HG03175 (cell line): Measurements from ENCODE around the gene SUGP2.

ENCODE experiments used
- ATAC-seq: cut with Tn5 transposase; IDR thresholded peaks from one replicate; pipeline ENCODE4 v1.9.1; 2021; ENCODE audit warnings: mild to moderate bottlenecking, moderate library complexity; ENCODE audit not compliant: unreplicated experiment

SUGP2 gene

DNA sequence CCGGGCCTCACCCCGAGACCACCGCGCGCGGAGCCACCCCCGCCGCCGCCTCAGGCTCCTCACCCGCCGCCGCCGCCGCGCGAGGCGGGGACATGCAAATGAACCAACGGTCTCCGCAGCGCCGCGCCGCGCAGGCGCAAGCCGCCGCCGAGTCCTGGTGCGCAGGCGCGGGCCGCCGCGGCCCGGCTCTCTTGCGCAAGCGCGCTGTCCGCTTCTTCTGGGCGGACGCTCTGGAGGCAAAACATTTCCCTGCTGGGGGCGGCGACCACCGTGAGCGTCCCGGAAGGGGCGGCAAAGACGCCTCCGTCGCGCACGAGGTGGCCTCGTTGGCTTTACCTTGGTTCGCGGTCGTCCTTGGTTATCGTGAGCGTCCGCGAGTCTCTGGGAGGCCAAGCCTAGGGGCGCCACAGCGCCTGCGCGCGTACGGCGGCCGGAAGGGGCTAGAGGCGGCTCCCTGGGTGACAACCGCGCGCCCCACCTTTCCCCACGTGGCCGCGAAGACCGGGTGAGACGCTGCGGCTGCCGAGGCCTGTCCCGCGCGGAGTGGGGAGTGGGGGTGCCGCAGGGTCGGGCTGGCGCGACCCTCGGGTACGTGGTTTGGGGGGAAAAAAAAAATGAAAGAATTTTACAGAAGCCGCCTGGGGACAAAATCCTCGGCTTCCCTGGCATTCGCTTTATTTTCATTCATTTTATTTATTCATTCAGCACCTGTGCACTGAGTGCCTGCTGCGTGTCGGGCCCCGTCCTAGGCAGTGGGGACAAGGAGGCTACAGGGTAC, at the start of gene SUGP2, which contains the start of gene ARMC6:
TSS of gene SUGP2 (minus strand) at position 92 of the 778 bp plus-strand sequence. CDS start 2,446 bp downstream, outside the sequence.
TSS of gene ARMC6 (plus strand) at position 178 of the 778 bp plus-strand sequence. CDS start 607 bp downstream, outside the sequence.
- ATAC-seq: peak; percentile 69

GRCh38 chr19:19081642-19082151, 48.4 kb upstream of the SUGP2 start:
- no peak for ATAC-seq

- ATAC-seq: no peak
These were observed 46.3 kb upstream of the SUGP2 start for GRCh38 chr19:19079571-19079970.

DNA sequence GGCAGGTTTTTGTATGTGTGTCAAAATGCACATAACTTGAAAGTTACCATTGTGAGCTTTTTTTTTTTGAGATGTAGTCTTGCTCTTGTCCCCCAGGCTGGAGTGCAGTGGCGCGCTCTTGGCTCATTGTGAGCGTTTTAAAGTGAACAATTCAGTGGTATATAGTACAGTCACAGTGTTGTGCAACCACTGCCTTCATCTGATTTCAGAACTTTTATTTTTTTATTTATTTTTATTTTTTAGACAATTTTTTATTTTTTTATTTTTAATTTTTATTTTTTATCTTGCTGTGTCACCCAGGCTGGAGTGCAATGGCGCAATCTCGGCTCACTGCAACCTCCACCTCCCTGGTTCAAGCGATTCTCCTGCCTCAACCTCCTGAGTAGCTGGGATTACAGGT, 45.5 kb upstream of the SUGP2 start:
- no peak for ATAC-seq

- ATAC-seq: no peak
These were observed 43.8 kb upstream of the SUGP2 start for GRCh38 chr19:19077103-19077502.

DNA sequence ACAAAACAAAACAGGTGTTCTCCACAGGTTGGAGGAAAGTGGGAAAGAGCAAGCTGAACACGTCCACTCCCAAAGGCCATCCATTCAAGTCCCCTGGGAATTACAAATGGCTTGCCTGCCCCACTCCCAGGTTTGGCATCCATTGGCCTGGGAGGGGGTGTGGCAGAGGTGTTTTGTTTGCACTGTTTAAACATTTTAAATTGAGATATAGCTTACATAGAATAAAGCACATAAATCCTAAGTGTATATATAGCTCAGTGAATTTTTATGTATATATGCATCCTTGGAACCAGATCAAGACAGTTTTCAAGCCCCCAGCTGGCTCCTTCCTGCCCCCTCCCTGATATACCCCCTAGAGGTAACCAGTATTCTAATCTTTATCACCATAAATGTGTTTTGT, 43.2 kb upstream of the SUGP2 start:
- no peak for ATAC-seq

GRCh38 chr19:19075126-19075525, 41.8 kb upstream of the SUGP2 start:
- ATAC-seq: no peak

DNA sequence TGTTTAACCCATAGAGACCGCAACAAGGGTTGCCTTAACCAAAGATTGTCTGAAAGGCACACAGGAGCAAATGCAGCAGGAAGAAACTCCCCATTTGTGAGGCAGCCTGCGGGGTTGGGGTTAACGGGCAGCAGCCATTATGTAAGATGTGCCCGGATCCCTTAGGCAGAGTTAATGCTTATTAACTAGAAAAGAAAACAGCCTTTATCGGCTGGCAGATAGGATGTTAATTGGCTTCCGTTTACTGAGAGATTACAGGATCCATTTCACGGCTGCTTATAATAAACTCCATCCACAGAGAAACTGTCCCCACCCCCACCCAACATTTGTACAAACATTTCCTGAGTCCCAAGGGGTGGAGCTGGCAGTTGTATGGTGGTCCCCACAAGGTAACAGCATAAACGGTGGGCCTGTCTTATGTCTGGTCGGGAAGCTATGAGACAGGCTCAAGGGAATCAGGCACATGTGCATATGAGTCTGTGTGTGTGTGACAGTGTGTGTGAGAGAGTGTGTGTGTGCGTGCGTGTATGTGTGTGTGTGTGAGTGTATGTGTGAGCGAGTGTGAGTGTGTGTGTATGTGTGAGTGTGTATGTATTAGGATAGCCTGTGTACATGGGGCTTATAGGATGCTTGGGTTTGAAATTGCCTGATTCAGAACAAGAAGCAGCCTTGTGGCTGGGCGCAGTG, 41.0 kb upstream of the SUGP2 start:
- no peak for ATAC-seq

DNA sequence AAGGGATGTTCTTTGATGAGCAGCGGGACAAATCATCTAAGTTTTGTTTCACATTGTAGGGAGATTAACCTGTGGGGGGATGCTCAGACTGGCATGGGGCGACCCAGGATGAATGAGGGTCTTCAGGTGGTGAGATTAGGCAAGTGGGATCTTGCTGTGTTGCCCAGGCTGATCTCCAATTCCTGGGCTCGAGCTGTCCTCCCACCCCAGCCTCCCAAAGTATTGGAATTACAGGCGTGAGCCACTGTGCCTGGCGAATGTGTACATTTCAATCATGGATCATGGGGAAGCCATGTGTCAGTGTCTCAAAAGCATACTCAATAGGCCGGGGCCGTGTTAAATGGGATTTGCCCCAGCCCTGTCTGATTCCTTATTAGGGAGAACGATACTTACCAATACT, 38.6 kb upstream of the SUGP2 start:
- no peak for ATAC-seq

- no peak for ATAC-seq
These were observed 35.6 kb upstream of the SUGP2 start for GRCh38 chr19:19068659-19069654.

DNA sequence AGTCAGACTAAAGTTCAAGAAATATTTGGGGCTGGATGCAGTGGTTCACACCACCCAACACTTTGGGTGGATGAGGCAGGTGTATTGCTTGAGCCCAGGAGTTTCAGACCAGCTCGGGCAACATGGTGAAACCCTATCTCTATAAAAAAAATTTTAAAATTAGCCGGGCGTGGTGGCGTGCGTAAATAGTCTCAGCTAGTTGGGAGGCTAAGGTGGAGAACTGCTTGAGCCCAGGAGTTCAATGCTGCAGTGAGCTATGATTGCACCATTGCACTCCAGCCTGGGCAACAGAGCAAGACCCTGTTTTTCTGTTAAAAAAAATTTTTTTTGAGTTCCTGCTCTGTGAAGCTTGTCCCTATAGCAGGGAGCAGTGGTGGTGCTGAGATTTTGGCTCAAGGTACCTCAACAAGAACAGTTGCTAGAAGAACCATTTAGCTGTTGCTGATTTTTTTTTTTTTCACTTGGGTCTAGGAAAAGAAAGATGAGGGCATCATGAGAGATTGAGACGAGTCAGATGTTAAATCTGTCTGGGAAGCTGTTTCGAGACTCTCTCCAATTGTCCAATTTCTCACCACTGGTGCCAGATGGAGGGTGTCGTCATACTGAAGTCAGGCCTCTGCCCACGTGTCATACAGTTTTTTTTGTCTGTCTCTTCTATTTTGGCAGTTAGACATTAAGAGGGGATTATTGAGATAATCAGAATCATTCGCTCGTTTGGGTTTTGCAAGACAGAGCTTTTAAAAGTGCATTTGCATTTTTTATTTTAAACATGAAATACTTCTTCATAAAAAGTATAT, 34.2 kb upstream of the SUGP2 start:
- no peak for ATAC-seq

DNA sequence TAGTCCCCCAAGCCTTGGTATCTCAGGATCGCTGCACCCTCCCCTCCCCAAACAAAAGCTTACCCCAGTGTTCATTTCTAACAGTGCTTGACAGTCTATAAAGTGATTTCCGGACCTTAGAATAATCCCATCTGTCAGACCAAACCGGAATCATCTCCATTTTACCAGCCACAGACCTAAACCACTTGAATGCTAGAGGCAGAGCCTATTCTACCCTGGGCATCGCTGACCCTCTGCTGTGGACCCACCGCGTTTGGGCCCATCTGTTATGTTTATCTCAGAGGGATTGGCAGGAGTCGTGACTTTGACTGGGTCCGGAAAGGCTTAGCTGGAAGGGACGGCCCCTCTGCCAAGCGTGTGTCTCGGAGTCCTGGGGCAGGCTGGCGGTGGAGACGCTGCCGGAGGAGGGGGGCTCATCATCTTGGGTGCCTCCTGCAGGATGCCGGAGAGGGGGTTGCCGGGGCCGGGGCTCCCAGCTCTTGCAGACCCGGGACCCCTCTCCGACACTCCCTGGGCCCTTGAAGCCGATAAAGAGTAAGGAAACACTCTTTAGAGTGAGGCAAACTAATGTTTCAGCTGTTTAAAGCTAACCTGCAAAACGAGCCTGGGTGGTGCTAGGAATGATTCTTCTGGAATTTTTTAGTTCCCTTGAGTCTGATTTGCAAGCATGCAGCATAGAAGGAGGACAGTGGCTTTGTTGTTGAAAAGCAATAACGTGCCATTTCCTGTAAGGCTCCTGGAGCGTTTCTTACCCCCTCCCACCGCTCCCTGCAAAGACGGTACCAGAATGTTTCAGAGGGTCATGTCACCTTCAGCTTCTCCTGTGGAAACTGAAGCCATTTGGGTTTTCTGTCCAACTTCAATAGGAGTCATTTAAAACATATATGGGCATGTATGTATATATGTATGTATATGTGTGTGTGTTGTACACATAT, 31.8 kb upstream of the SUGP2 start:
- no peak for ATAC-seq

- peak; percentile 13 for ATAC-seq
These were observed 30.9 kb upstream of the SUGP2 start for GRCh38 chr19:19064098-19064722.

GRCh38 chr19:19063183-19064097, 30.1 kb upstream of the SUGP2 start, which contains the start of gene SLC25A42:
SLC25A42 (plus strand) TSS chr19:19063994; CDS start chr19:19096125, 32,131 bp downstream.
- peak; percentile 91 for ATAC-seq

DNA sequence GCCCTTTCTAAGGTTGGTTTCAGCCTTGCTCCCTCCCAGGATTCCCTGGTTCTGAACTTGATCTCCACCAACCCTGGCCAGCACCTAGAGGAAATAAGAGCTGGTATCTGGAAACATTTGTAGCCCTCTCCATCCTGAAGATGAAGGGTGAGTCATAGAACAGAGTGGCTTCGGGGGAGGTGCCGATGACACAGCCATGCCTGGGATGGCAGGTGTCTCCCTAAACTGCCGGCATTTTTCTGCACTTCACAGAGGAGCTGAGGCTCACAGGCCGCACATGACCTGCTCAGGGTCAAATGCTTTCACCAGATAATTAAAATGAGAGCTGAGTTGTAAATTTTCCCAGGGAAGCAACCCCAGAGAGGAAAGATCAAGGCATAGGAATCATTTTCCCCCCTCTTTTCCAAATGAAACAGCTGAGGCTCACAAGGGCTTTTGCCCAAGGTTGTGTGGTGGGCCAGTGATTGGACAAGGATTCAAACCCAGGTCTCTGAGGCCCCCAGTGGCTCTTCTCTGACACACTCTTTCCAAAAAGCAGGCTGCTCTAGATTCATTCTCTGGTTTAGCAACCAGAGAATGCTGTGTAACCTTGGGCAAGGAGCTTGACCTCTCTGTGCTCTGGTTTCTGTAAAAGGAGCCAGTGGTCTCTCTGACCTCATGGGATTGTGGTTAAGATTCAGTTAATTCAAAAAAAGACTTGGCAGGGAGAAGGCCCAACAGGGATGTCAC, 29.3 kb upstream of the SUGP2 start:
- ATAC-seq: no peak

GRCh38 chr19:19061506-19061905, 28.2 kb upstream of the SUGP2 start:
- ATAC-seq: no peak
